Islet of Langerhans (tissue), 1 donor: ENCODE measurements around the gene KDM1B.
"Not testable (repeated sequence)": the region's sequence is repeated elsewhere in the genome, so short reads cannot be mapped to it uniquely, and the experiment has no call there.

Source experiments
- FAIRE-seq: peaks from one replicate; lab custom pipeline; 2011; peaks lifted over from hg19 to GRCh38; lab: Jason Lieb, UNC

The KDM1B gene

GRCh38 chr6:18186540-18187250 is 31.5 kb downstream of the KDM1B start:
- FAIRE-seq: no peak

- FAIRE-seq: no peak
These were observed 32.5 kb downstream of the KDM1B start for GRCh38 chr6:18187701-18188100.

- no peak for FAIRE-seq
These were observed 34.0 kb downstream of the KDM1B start for GRCh38 chr6:18189196-18189595.

- FAIRE-seq: no peak
These were observed 36.8 kb downstream of the KDM1B start for GRCh38 chr6:18192026-18192425.

GRCh38 chr6:18203786-18204185 is 48.6 kb downstream of the KDM1B start:
- no peak for FAIRE-seq

GRCh38 chr6:18204691-18205090 is 49.5 kb downstream of the KDM1B start:
- FAIRE-seq: no peak

- FAIRE-seq: no peak
These were observed 51.4 kb downstream of the KDM1B start for GRCh38 chr6:18206591-18206990.

- no peak for FAIRE-seq
These were observed 52.2 kb downstream of the KDM1B start for GRCh38 chr6:18207438-18207837.

GRCh38 chr6:18207949-18208348 is 52.7 kb downstream of the KDM1B start:
- FAIRE-seq: no peak

- peak; percentile 76 for FAIRE-seq
These were observed 53.6 kb downstream of the KDM1B start for GRCh38 chr6:18208778-18209177.

- peak; percentile 21 for FAIRE-seq
These were observed 54.4 kb downstream of the KDM1B start for GRCh38 chr6:18209539-18210197.

- FAIRE-seq: no peak
These were observed 55.5 kb downstream of the KDM1B start for GRCh38 chr6:18210707-18211106.

- no peak for FAIRE-seq
These were observed 56.1 kb downstream of the KDM1B start for GRCh38 chr6:18211338-18211737.

GRCh38 chr6:18212231-18212630 is 57.0 kb downstream of the KDM1B start:
- FAIRE-seq: no peak

GRCh38 chr6:18213439-18213838 is 58.2 kb downstream of the KDM1B start:
- FAIRE-seq: no peak

GRCh38 chr6:18214003-18214402 is 58.8 kb downstream of the KDM1B start:
- no peak for FAIRE-seq

GRCh38 chr6:18215436-18215835 is 60.2 kb downstream of the KDM1B start:
- no peak for FAIRE-seq

GRCh38 chr6:18216411-18216810 is 61.2 kb downstream of the KDM1B start:
- no peak for FAIRE-seq

GRCh38 chr6:18218233-18218632 is 63.0 kb downstream of the KDM1B start:
- FAIRE-seq: no peak

- FAIRE-seq: no peak
These were observed 64.4 kb downstream of the KDM1B start for GRCh38 chr6:18219591-18219990.

- FAIRE-seq: no peak
These were observed 66.0 kb downstream of the KDM1B start for GRCh38 chr6:18221288-18221615.

GRCh38 chr6:18226451-18227105 is 71.4 kb downstream of the KDM1B start:
- FAIRE-seq: not testable (repeated sequence)

- FAIRE-seq: not testable (repeated sequence)
These were observed 71.9 kb downstream of the KDM1B start for GRCh38 chr6:18227166-18227565.

- not testable (repeated sequence) for FAIRE-seq
These were observed 73.4 kb downstream of the KDM1B start for GRCh38 chr6:18228590-18228989.
